AG09309 (cell line): ENCODE measurements around the gene PRDX4.

Experiments used
- DNase-seq: peaks from one replicate; pipeline ENCODE4 v3.0.0-alpha.2; 2010; ENCODE audit warnings: low read depth
- H3K4me3 ChIP-seq: 2 replicates; pipeline ENCODE4 v1.5.1; 2011; ENCODE audit warnings: mild to moderate bottlenecking, low read depth, low read length, moderate library complexity; ENCODE audit not compliant: control insufficient read depth
- TF ChIP-seq, protein P1 (sequence below): IDR thresholded peaks from 2 replicates; pipeline ENCODE4 v1.5.1; 2011; ENCODE audit warnings: mild to moderate bottlenecking, low read depth, low read length, inconsistent platforms; ENCODE audit not compliant: insufficient read depth, control insufficient read depth; ENCODE audit errors: missing control alignments

PRDX4 gene

DNA sequence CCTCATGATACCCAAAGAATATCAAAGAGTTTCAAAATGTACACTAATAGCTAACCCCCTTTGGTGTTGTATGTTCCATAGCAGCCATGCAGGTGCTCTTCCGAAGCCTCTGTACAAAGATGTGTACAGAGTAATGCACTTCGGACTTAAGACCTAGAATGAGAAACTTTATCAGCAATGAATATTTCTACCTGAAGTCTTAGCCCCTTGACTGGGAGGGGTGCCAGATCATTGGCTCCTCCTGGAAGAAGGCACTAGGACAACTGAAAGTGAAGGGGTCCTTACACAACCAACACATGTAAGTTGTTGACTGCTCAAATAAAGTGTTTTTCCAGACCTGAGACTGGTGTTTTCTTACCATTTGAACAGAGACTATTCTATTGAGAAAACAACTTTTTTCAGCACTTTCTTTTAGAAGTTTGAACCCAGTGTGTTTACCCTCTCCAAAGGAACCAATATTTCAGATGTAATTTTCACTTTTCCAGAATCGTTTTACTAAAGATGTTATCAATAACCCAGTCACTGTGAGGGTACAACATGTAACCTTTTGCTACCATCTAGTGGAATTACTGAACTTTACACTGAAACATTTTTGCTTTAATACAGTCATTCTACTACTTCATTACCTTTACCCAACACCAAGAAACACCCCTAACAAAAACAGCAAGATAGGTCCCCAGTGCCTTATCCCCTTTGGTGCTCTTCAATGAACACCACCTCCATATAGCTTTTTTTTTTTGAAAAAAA, 33.3 kb upstream of the PRDX4 start:
- TF ChIP-seq, protein P1, sequence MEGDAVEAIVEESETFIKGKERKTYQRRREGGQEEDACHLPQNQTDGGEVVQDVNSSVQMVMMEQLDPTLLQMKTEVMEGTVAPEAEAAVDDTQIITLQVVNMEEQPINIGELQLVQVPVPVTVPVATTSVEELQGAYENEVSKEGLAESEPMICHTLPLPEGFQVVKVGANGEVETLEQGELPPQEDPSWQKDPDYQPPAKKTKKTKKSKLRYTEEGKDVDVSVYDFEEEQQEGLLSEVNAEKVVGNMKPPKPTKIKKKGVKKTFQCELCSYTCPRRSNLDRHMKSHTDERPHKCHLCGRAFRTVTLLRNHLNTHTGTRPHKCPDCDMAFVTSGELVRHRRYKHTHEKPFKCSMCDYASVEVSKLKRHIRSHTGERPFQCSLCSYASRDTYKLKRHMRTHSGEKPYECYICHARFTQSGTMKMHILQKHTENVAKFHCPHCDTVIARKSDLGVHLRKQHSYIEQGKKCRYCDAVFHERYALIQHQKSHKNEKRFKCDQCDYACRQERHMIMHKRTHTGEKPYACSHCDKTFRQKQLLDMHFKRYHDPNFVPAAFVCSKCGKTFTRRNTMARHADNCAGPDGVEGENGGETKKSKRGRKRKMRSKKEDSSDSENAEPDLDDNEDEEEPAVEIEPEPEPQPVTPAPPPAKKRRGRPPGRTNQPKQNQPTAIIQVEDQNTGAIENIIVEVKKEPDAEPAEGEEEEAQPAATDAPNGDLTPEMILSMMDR: no peak
- no peak overlapping the region for H3K4me3 ChIP-seq
- DNase-seq: no peak

DNA sequence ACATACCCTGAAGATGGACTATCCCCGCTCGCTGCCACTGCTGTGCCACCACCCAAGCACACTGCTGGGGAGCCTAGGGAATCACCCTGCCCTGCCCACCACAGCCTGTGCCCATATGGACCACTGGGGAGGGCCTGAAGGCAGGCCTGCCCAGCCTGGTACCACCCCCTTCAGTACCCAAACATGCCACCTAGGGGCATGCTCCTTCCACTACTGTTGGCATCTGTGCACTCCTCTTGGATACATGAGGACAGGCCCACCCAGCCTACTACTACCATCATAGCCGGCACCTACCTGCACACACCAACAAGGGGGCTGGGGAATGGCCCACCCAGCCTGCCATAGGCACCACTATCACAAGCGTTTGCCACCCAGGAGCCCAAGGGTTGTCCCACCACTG, 30.1 kb upstream of the PRDX4 start:
- DNase-seq: no peak
- TF ChIP-seq, protein P1: no peak
- H3K4me3 ChIP-seq: no peak overlapping the region

DNA sequence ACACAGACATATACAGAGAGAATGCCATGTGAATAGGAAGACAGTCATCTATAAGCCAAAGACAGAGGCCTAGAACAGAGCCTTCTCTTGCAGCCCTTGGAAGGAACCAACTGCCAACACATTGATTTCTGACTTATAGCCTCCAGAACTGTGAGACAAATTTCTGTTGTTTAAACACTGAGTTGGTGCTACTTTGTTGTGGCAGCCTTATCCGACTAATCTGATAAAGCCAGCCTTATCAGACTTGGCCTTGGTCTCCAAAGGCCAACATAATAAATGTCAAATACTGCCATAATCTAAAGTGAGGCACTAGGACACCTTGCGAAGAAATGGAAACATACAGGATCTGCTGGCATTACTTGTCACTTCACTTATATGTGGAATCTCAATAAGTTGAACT, 24.3 kb upstream of the PRDX4 start:
- TF ChIP-seq, protein P1: no peak
- DNase-seq: no peak

DNA sequence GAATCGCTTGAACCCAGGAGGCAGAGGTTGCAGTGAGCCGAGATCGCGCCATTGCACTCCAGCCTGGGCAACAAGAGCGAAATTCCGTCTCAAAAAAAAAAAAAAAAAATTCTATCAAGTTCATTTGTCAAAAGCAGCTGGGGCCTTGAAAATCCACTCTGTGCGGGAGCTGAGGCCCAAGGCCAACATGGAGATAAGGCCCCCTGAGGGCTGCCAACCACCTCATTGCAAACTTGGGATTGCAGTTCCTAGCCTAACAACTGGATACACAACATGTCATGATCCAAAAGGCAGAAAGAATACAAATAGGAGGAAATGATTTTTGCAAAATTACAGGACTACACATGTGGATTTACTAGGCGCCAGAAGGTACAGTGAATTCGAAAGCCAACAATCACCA, 22.5 kb upstream of the PRDX4 start:
- no peak for DNase-seq
- TF ChIP-seq, protein P1: no peak
- no peak overlapping the region for H3K4me3 ChIP-seq

More for the DNA sequence above, 24.3 kb upstream of the PRDX4 start:
- H3K4me3 ChIP-seq: no peak overlapping the region

DNA sequence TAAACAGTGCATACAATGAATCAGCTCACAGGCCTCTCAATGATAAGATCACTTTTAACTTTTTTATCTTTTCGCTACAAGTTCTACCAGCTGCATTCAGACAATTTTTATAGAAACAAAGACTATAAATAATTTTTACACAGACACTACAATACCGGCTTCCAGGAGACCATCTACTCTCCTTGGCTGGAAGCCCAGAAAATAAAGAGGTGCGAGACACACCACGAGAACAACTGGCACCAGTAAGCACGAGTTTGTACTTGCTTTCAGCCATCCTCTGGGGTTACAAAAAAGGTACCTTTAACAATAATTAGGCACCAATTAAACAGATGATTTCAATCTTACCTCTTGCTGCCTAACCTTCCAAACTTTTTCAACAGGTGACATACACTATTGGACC, 11.2 kb upstream of the PRDX4 start:
- no peak for DNase-seq
- TF ChIP-seq, protein P1: no peak

DNA sequence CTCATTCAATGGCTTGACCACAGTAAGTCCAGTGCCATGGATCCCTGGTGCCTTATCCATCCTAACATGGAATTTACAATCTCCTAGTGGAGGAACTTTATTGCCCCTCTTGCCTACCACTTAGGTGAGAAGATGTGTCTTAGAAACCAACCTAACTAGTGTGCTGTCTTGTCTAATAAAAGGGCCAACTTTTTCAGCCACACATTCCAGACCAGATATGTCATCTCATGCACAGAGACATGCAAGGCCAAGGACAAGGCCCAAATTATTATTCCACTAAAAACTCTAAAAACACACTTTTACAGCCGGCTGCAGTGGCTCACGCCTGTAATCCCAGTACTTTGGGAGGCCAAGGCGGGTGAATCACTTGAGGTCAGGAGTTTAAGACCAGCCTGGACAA, 10.6 kb upstream of the PRDX4 start:
- no peak overlapping the region for H3K4me3 ChIP-seq
- TF ChIP-seq, protein P1: no peak
- DNase-seq: no peak

More for the DNA sequence above, 11.2 kb upstream of the PRDX4 start:
- H3K4me3 ChIP-seq: no peak overlapping the region
